Stimulated activated CD4-positive, alpha-beta T cell treated with anti-CD3 and anti-CD28 coated beads, Interleukin-4, amount 100 ng/mL, for 48 hours (primary cell): ENCODE results near the gene ZP1.

Experiments
- DNase-seq, 2 donors: peaks; one replicate each; pipeline ENCODE4 v3.0.0-alpha.2; 2020; ENCODE audit warnings: low read depth in 2 of 2

Gene ZP1

GRCh38 chr11:60924110-60924905 lies 57.0 kb downstream of the ZP1 start, which contains the start of gene TMEM132A:
TSS of gene TMEM132A (plus strand) at chr11:60924460. CDS start at chr11:60924634, 174 bp downstream.
- no peak for DNase-seq
